Measurements from ENCODE around the gene MCM9. TPM values are rescaled to one million over a fixed set of nuclear protein-coding genes. Genes with fewer than 3 reads are reported as not detected.
A peak's percentile ranks its signal among the peaks of the same experiment; 100 is the strongest.

The MCM9 gene
- total and polyA plus RNA-seq, 12 donors, result 3.1 to 20.5 (median 14.5) TPM

DNA sequence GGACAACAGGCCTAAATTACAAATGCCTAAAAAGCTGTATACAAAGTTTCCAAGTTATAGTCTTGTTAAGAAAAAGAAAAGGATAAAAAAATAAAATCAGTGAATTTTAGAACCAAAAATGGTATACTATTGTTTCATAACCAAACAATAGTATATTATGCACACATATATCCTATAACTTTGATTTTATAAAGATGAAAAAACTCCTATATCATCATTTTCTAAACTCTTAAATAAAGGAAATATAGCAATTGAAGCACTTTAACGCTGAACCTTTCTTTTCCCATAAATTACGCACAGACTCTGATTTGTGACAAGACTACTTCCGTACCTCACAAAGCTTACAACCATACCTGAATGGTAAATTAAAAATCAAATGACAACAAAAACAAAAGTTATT is 35.9 kb upstream of the MCM9 start:
- Histone ChIP-seq H3K4me3 (no peak overlapping the region), H3K27me3 (no peaks in the 10 kb centered on the region), H3K36me3 (replicated peaks in 1 of 2) (no peaks in the 10 kb centered on the region), H3K9me3 (replicated peaks in 1 of 3) (no peaks in the 10 kb centered on the region), H3K27ac (no peak overlapping the region), H3K4me1 (replicated peaks in 1 of 2) (no peaks in the 10 kb centered on the region)
- 95 to 97% (median 97%) methylated on average over 3 of the region's 3 CpGs for WGBS, 4 donors
- DNase-seq, result no peak
- TF ChIP-seq POLR2A (IDR thresholded peaks at IDR 0.05) (no peak), CTCF (IDR thresholded peaks at IDR 0.05) (no peak)
- intact Hi-C loops (cut with DNase I), result no loop called here

DNA sequence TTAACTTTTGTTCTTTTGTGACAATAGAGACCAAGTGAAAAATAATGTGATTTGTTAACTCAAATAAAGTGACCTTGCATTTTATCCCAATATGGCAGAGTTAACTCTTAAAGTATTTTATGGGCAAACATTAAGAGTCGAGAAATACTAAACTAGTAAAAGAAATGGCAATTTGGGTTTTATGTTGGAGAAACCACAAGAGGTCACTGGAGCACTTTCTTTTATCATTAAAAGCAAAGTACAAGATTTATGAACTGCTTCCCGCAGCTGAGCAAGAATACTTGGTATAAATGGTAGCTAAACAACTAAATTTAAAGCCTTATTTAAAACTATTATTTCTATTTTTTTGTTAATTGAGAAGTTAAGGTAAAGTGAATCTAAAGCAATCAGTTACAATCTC is 33.5 kb upstream of the MCM9 start:
- no peak for TF ChIP-seq POLR2A (IDR thresholded peaks at IDR 0.05)
- TF ChIP-seq CTCF (IDR thresholded peaks at IDR 0.05), result peak; percentile 39 to 68 (median 52)
- WGBS, 4 donors, result 11 to 23% (median 15%) methylated on average over 2 of the region's 2 CpGs
- H3K4me1 ChIP-seq (replicated peaks in 1 of 2), result no peaks in the 10 kb centered on the region
- H3K27me3 ChIP-seq, result no peaks in the 10 kb centered on the region
- H3K36me3 ChIP-seq (replicated peaks in 1 of 2), result no peaks in the 10 kb centered on the region
- DNase-seq, result no peak
- no peak overlapping the region for H3K27ac ChIP-seq
- no peak overlapping the region for H3K4me3 ChIP-seq
- H3K9me3 ChIP-seq (replicated peaks in 1 of 3), result no peaks in the 10 kb centered on the region
- intact Hi-C loops (cut with DNase I), result loop anchor here (2.0 to 5.0 kb wide), 2 partner anchors 142 to 144 kb away; no protein-coding TSS in a partner anchor

GRCh38 chr6:118967239-118967638 is 32.3 kb upstream of the MCM9 start:
- WGBS, 4 donors, result 60 to 76% (median 64%) methylated on average over 2 of the region's 2 CpGs
- intact Hi-C loops (cut with DNase I), result loop anchor here in 1 of 2 donors (5.0 kb wide), 1 partner anchor 145 kb away; no protein-coding TSS in a partner anchor

GRCh38 chr6:118965843-118966370 is 30.9 kb upstream of the MCM9 start:
- Histone ChIP-seq H3K4me3 (no peak overlapping the region), H3K27me3 (no peaks in the 10 kb centered on the region), H3K36me3 (replicated peaks in 1 of 2) (no peaks in the 10 kb centered on the region), H3K9me3 (replicated peaks in 1 of 3) (no peaks in the 10 kb centered on the region), H3K4me1 (replicated peaks in 1 of 2) (no peaks in the 10 kb centered on the region), H3K27ac (no peak overlapping the region)
- WGBS, 4 donors, result 82 to 92% (median 85%) methylated on average over 2 of the region's 2 CpGs
- intact Hi-C loops (cut with DNase I), result loop anchor here in 1 of 2 donors (5.0 kb wide), 1 partner anchor 146 kb away; no protein-coding TSS in a partner anchor
- no peak for DNase-seq
- TF ChIP-seq POLR2A (IDR thresholded peaks at IDR 0.05), result no peak
- TF ChIP-seq CTCF (IDR thresholded peaks at IDR 0.05), result no peak

More at GRCh38 chr6:118967239-118967638, 32.3 kb upstream of the MCM9 start:
- Histone ChIP-seq H3K27me3 (no peaks in the 10 kb centered on the region), H3K9me3 (replicated peaks in 1 of 3) (no peaks in the 10 kb centered on the region), H3K36me3 (replicated peaks in 1 of 2) (no peaks in the 10 kb centered on the region), H3K27ac (no peak overlapping the region), H3K4me3 (no peak overlapping the region), H3K4me1 (replicated peaks in 1 of 2) (no peaks in the 10 kb centered on the region)
- TF ChIP-seq CTCF (IDR thresholded peaks at IDR 0.05) (no peak), POLR2A (IDR thresholded peaks at IDR 0.05) (no peak)
- DNase-seq, result no peak

Data from adrenal gland (tissue), 12 donors.